SK-N-MC (cell line): ENCODE data around the gene CEP192.
"Not testable (repeated sequence)": the region's sequence is repeated elsewhere in the genome, so short reads cannot be mapped to it uniquely, and the experiment has no call there.

Source experiments
- EZH2 ChIP-seq: fragments of 200-600 bp; sonication (generic); IDR thresholded peaks from one replicate; pipeline ENCODE4 v1.6.1; 2017; ENCODE audit warnings: antibody characterized with exemption
- FOXP2 ChIP-seq: optimal IDR thresholded peaks from 2 replicates; pipeline ENCODE3; 2011; ENCODE audit warnings: mild to moderate bottlenecking, moderate library complexity; ENCODE audit not compliant: insufficient read depth; ENCODE audit errors: extremely low read length, control extremely low read depth
- POLR2AphosphoS5 ChIP-seq: IDR thresholded peaks from 2 replicates; pipeline ENCODE4 v1.6.1; 2012; ENCODE audit warnings: mild to moderate bottlenecking, low read depth, low read length, borderline replicate concordance

DNA sequence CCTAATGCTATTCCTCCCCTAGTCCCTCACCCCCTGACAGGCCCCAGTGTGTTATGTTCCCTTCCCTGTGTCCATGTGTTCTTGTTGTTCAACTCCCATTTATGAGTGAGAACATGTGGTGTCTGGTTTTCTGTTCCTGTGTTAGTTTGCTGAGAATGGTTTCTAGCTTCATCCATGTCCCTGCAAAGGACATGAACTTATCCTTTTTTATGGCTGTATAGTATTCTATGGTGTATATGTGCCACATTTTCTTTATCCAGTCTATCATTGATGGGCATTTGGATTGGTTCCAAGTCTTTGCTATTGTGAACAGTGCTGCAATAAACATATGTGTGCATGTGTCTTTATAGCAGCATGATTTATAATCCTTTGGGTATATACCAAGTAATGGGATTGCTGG, 86.9 kb downstream of the CEP192 start:
- TF ChIP-seq POLR2AphosphoS5, EZH2, FOXP2: not testable (repeated sequence)
